HL-60 (cell line): ENCODE measurements around the gene KCNG4.

ENCODE experiments used
- DNase-seq, 2 experiments: peaks; one replicate each; pipeline ENCODE4 v3.0.0-alpha.2; 2010 to 2020; ENCODE audit warnings: low read depth in 1 of 2, low spot score in 1 of 2
- H3K27ac ChIP-seq: fragments of 250-450 bp; sonication (Bioruptor Pico); replicated peaks from 2 replicates; pipeline ENCODE4 v1.5.1; 2020; ENCODE audit warnings: mild to moderate bottlenecking, moderate library complexity
- H3K27me3 ChIP-seq: fragments of 250-450 bp; sonication (Bioruptor Pico); 2 replicates; pipeline ENCODE4 v1.5.1; 2021; ENCODE audit warnings: mild to moderate bottlenecking, moderate library complexity; ENCODE audit not compliant: insufficient read depth, poor library complexity, severe bottlenecking
- H3K4me3 ChIP-seq: replicated peaks from 2 replicates; pipeline ENCODE4 v1.5.1; 2011; ENCODE audit warnings: mild to moderate bottlenecking, control low read depth, low read length; ENCODE audit not compliant: insufficient read depth
- GABPA ChIP-seq: IDR thresholded peaks from 2 replicates; pipeline ENCODE4 v1.6.1; 2012; ENCODE audit warnings: low read depth
- POLR2AphosphoS5 ChIP-seq: IDR thresholded peaks from 2 replicates; pipeline ENCODE4 v1.6.1; 2012; ENCODE audit warnings: low read depth
- REST ChIP-seq: IDR thresholded peaks from 2 replicates; pipeline ENCODE4 v1.6.1; 2012; ENCODE audit warnings: low read depth; ENCODE audit not compliant: insufficient replicate concordance
- SPI1 ChIP-seq: IDR thresholded peaks from 2 replicates; pipeline ENCODE4 v1.6.1; 2012; ENCODE audit warnings: low read depth, mild to moderate bottlenecking, borderline replicate concordance
- TF ChIP-seq, protein P1 (sequence below): IDR thresholded peaks from one replicate; pipeline ENCODE4 v1.5.1; 2011; ENCODE audit warnings: low read length, control low read depth, inconsistent platforms; ENCODE audit not compliant: insufficient read depth

The KCNG4 gene

DNA sequence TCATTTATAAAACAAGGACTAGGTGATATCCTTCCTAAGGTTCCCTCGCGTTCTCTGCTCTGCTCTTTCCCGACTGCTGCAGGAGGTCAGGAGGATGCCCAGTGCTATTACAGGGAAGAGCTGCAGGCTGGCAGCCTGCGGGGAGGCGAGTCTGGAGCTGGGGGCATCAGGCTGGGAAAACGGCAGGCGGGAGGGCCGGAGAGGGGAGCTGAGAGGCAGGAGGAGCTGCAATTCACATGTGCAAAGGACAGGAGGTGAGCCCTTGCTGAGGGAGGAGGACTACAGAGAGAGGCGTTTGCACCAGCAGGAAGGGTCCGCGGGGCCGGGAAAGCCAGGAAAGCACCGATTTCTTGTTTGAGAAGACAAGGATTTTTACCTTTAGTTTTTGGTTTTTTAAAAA, 40.7 kb downstream of the KCNG4 start:
- Histone ChIP-seq H3K27ac (no peak overlapping the region; the same call in 1 of the 2 replicates), H3K4me3 (no peak overlapping the region), H3K27me3 (peaks cover 2% of the 10 kb centered on the region)
- TF ChIP-seq GABPA (no peak), POLR2AphosphoS5 (no peak), SPI1 (no peak), REST (no peak)
- TF ChIP-seq, protein P1, sequence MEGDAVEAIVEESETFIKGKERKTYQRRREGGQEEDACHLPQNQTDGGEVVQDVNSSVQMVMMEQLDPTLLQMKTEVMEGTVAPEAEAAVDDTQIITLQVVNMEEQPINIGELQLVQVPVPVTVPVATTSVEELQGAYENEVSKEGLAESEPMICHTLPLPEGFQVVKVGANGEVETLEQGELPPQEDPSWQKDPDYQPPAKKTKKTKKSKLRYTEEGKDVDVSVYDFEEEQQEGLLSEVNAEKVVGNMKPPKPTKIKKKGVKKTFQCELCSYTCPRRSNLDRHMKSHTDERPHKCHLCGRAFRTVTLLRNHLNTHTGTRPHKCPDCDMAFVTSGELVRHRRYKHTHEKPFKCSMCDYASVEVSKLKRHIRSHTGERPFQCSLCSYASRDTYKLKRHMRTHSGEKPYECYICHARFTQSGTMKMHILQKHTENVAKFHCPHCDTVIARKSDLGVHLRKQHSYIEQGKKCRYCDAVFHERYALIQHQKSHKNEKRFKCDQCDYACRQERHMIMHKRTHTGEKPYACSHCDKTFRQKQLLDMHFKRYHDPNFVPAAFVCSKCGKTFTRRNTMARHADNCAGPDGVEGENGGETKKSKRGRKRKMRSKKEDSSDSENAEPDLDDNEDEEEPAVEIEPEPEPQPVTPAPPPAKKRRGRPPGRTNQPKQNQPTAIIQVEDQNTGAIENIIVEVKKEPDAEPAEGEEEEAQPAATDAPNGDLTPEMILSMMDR, result no peak
- no peak for DNase-seq

- H3K27me3 ChIP-seq, result peaks cover 2% of the 10 kb centered on the region
- H3K27ac ChIP-seq, result no peak overlapping the region
- no peak overlapping the region for H3K4me3 ChIP-seq
- TF ChIP-seq GABPA (no peak), REST (no peak), SPI1 (no peak), POLR2AphosphoS5 (no peak)
- TF ChIP-seq, protein P1, result no peak
- DNase-seq, result no peak
Measured at GRCh38 chr16:84198401-84198800, 41.4 kb downstream of the KCNG4 start.

DNA sequence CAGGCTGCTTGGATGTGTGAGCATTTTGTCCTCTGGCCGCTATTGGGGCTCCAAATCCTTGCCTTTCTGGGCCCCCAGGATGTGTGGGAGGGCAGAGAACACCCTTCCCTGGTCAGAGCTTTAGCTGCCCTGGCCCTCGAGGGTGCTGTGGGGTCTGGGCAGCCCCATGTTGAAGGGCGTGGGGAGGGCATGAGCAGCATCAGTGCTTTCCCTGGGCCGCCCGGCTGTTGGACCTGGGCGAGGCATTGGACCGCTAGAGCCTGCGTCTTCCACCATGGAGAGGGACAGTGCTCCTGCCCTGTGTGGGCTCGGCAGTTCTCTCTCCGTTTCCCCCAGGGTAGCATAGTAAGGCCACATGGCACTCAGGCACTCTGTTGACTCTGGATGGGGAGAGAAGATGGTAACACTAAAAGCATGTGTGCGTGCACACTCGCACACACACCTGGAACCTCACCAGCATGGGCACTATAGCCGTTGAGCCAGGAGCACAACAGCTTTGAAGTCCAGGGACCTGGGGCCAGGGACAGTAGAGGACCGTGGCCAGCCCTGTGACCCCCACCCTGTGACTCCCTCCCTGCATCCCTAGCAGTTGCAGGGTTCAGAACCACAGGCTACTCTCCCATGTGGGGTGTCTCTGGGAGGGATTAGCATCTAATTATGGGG, 42.2 kb downstream of the KCNG4 start:
- no peak for TF ChIP-seq REST
- TF ChIP-seq, protein P1, result no peak
- no peak for TF ChIP-seq SPI1
- no peak for TF ChIP-seq POLR2AphosphoS5
- TF ChIP-seq GABPA, result no peak
- DNase-seq, result no peak
- H3K27ac ChIP-seq, result no peak overlapping the region
- peaks cover 2% of the 10 kb centered on the region for H3K27me3 ChIP-seq
- H3K4me3 ChIP-seq, result no peak overlapping the region
